ENCODE data around the gene L2HGDH. TPM values are rescaled to one million over a fixed set of nuclear protein-coding genes. Genes with fewer than 3 reads are reported as not detected.

The L2HGDH gene
- total and polyA plus RNA-seq, 2 experiments from 2014 or later, result 5.8 to 9.7 TPM

DNA sequence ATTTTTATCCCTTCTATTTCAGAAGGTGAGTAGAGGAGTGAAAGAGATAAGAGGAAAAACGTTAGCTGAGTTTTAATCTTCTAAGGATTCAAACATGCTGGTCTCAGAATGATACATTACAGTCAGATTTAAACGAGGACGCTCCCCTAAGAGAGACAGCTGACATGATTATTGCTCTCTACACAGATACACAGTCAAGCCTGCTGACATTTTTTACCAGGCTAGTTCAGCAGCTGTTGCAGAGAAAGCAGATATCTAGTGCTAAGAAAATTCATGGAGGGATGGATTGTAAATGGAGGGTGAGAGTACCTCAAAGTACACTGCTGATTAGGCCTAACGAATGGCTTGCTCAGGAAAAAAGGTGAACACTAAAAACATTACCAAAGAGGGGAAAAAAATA, 48.7 kb downstream of the L2HGDH start:
- TF ChIP-seq EZH2 (IDR thresholded peaks at IDR 0.05; ENCODE audit: borderline replicate concordance) (no peak), EZH2phosphoT487 (IDR thresholded peaks at IDR 0.05; ENCODE audit: low read depth, severe bottlenecking, unreplicated experiment) (no peak)
- TF ChIP-seq, protein P1, sequence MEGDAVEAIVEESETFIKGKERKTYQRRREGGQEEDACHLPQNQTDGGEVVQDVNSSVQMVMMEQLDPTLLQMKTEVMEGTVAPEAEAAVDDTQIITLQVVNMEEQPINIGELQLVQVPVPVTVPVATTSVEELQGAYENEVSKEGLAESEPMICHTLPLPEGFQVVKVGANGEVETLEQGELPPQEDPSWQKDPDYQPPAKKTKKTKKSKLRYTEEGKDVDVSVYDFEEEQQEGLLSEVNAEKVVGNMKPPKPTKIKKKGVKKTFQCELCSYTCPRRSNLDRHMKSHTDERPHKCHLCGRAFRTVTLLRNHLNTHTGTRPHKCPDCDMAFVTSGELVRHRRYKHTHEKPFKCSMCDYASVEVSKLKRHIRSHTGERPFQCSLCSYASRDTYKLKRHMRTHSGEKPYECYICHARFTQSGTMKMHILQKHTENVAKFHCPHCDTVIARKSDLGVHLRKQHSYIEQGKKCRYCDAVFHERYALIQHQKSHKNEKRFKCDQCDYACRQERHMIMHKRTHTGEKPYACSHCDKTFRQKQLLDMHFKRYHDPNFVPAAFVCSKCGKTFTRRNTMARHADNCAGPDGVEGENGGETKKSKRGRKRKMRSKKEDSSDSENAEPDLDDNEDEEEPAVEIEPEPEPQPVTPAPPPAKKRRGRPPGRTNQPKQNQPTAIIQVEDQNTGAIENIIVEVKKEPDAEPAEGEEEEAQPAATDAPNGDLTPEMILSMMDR (IDR thresholded peaks at IDR 0.05; ENCODE audit: poor library complexity), result no peak
- Histone ChIP-seq H3K4me2 (no peak overlapping the region), H3K4me1 (ENCODE audit: insufficient read depth) (no peaks in the 10 kb centered on the region), H3K36me3 (replicated peaks; ENCODE audit: insufficient read depth, low read depth) (no peaks in the 10 kb centered on the region), H3K9me3 (ENCODE audit: low read depth) (no peaks in the 10 kb centered on the region), H4K20me1 (ENCODE audit: insufficient read depth, poor library complexity, severe bottlenecking) (no peaks in the 10 kb centered on the region), H3K27ac (no peak overlapping the region), H3K9me2 (replicated peaks; ENCODE audit: insufficient read depth) (no peaks in the 10 kb centered on the region), H3K27me3 (no peaks in the 10 kb centered on the region), H3K4me3 (no peak overlapping the region), H2AFZ (no peak overlapping the region), H3K79me2 (no peaks in the 10 kb centered on the region)
- WGBS (ENCODE audit: low lambda C conversion rate, missing lambda C conversion rate), result 66% methylated on average over 4 of the region's 4 CpGs
- DNase-seq (ENCODE audit: low spot score), result no peak

DNA sequence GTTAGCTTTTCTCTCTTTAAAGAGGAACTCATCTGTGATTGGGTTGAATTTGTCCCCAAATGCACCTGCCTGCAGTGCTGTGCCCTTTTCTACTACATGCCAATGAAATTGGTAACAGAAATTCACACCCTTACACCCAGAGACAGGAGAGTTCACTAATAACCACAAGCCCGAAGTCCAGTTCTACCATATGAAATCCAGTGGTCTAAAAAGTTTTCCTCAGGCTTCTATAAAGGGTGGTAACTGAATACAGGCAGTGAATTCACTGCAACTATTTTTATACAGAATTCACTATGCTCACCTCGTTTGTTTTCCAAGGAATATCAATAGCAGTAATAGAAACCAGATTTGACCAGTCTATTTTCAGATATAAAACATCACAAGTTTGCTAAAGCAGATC, 49.2 kb downstream of the L2HGDH start:
- Histone ChIP-seq H2AFZ (no peak overlapping the region), H3K4me2 (no peak overlapping the region), H3K36me3 (replicated peaks; ENCODE audit: insufficient read depth, low read depth) (no peaks in the 10 kb centered on the region), H3K9me3 (ENCODE audit: low read depth) (no peaks in the 10 kb centered on the region), H3K79me2 (no peaks in the 10 kb centered on the region), H3K27ac (no peak overlapping the region), H3K27me3 (no peaks in the 10 kb centered on the region), H3K4me1 (ENCODE audit: insufficient read depth) (no peaks in the 10 kb centered on the region), H4K20me1 (ENCODE audit: insufficient read depth, poor library complexity, severe bottlenecking) (no peaks in the 10 kb centered on the region), H3K4me3 (no peak overlapping the region), H3K9me2 (replicated peaks; ENCODE audit: insufficient read depth) (no peaks in the 10 kb centered on the region)
- TF ChIP-seq EZH2phosphoT487 (IDR thresholded peaks at IDR 0.05; ENCODE audit: low read depth, severe bottlenecking, unreplicated experiment) (no peak), EZH2 (IDR thresholded peaks at IDR 0.05; ENCODE audit: borderline replicate concordance) (no peak)
- TF ChIP-seq, protein P1 (IDR thresholded peaks at IDR 0.05; ENCODE audit: poor library complexity), result no peak
- DNase-seq (ENCODE audit: low spot score), result no peak
- WGBS (ENCODE audit: low lambda C conversion rate, missing lambda C conversion rate), result 69% methylated on average over 2 of the region's 2 CpGs

DNA sequence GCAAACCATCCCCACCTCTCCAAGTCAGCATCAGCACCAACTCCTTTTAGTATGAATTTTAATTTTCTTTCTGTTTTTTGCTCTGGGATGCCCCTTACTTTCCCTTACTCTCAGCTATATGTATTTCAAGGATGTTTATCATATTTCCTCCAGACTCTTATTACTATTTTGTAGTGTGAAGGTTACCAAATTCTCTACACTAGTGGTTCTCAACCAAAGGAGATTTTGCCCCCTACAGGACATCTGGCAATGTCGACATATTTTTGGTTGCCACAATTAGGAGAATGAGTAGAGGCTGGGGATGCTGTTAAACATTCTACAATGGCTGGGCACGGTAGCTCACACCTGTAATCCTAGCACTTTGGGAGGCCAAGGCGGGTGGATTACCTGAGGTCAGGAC, 51.5 kb downstream of the L2HGDH start:
- Histone ChIP-seq H4K20me1 (ENCODE audit: insufficient read depth, poor library complexity, severe bottlenecking) (no peaks in the 10 kb centered on the region), H3K79me2 (no peaks in the 10 kb centered on the region), H2AFZ (no peak overlapping the region), H3K27me3 (no peaks in the 10 kb centered on the region), H3K4me2 (no peak overlapping the region), H3K9me2 (replicated peaks; ENCODE audit: insufficient read depth) (no peaks in the 10 kb centered on the region), H3K27ac (no peak overlapping the region), H3K36me3 (replicated peaks; ENCODE audit: insufficient read depth, low read depth) (no peaks in the 10 kb centered on the region), H3K4me3 (no peak overlapping the region), H3K9me3 (ENCODE audit: low read depth) (no peaks in the 10 kb centered on the region), H3K4me1 (ENCODE audit: insufficient read depth) (no peaks in the 10 kb centered on the region)
- no peak for DNase-seq (ENCODE audit: low spot score)
- TF ChIP-seq EZH2 (IDR thresholded peaks at IDR 0.05; ENCODE audit: borderline replicate concordance), result no peak
- TF ChIP-seq, protein P1 (IDR thresholded peaks at IDR 0.05; ENCODE audit: poor library complexity), result peak; percentile 33
- no peak for TF ChIP-seq EZH2phosphoT487 (IDR thresholded peaks at IDR 0.05; ENCODE audit: low read depth, severe bottlenecking, unreplicated experiment)
- WGBS (ENCODE audit: low lambda C conversion rate, missing lambda C conversion rate), result 47% methylated on average over 3 of the region's 3 CpGs

DNA sequence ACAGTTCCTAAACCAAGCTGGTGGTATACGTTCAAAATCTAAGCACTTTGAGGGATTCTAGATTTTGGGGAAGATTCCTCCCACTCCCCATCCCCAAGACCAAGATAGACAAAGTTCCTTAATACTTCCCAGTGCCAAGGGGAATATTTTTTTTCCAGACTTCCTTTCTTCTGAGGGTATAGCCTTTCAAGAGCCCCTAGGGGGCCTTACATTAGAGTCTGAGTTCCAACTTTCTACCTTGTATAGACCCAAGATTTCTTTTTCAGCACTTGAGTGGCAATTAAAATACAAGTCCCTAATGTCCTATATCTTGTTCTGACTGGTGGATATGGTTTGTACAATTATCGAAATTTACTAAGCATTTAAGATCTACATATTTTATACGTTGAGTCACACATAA, 52.0 kb downstream of the L2HGDH start:
- Histone ChIP-seq H4K20me1 (ENCODE audit: insufficient read depth, poor library complexity, severe bottlenecking) (no peaks in the 10 kb centered on the region), H3K4me1 (ENCODE audit: insufficient read depth) (no peaks in the 10 kb centered on the region), H3K9me2 (replicated peaks; ENCODE audit: insufficient read depth) (no peaks in the 10 kb centered on the region), H3K79me2 (no peaks in the 10 kb centered on the region), H3K36me3 (replicated peaks; ENCODE audit: insufficient read depth, low read depth) (no peaks in the 10 kb centered on the region), H2AFZ (no peak overlapping the region), H3K27ac (no peak overlapping the region), H3K27me3 (no peaks in the 10 kb centered on the region), H3K4me3 (no peak overlapping the region), H3K9me3 (ENCODE audit: low read depth) (no peaks in the 10 kb centered on the region), H3K4me2 (no peak overlapping the region)
- DNase-seq (ENCODE audit: low spot score), result no peak
- no peak for TF ChIP-seq EZH2 (IDR thresholded peaks at IDR 0.05; ENCODE audit: borderline replicate concordance)
- WGBS (ENCODE audit: low lambda C conversion rate, missing lambda C conversion rate), result 87% methylated on average over 3 of the region's 3 CpGs

Data from hepatocyte (in vitro differentiated cells).